ENCODE data around the gene FAM184B. TPM values are rescaled to one million over a fixed set of nuclear protein-coding genes. Genes with fewer than 3 reads are reported as not detected.

Gene FAM184B
- polyA plus RNA-seq, 3 donors = 0.40 to 0.61 (median 0.42) TPM

DNA sequence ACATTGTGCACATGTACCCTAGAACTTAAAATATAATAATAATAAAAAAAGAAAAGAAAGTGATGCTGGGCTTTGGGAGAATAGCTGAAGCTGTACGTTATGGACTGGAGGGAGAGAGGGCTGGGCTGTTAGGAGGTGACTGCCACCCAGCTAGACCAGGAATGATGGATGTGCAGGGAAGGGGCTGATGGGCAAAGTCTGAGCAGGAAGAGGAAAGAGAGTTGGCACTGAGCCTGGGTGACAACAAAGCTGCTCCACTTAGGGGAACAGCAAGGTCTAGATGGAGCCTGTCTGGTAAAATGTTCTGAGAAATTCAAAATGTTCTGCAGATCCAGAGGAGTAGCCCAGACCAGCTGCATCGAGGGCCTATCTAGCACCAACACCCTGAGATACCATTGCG, 134.7 kb downstream of the FAM184B start:
- DNase-seq (ENCODE audit: low read depth in 3 of 3, low spot score in 2 of 3) = no peak

GRCh38 chr4:17642398-17642783, 139.0 kb downstream of the FAM184B start:
- DNase-seq (ENCODE audit: low read depth in 3 of 3, low spot score in 2 of 3) = no peak

GRCh38 chr4:17639136-17639535, 142.3 kb downstream of the FAM184B start:
- DNase-seq (ENCODE audit: low read depth in 3 of 3, low spot score in 2 of 3) = no peak

GRCh38 chr4:17636696-17637622, 144.5 kb downstream of the FAM184B start:
- DNase-seq (ENCODE audit: low read depth in 3 of 3, low spot score in 2 of 3) = peak in 2 of 3 donors; percentile 20 to 40

- DNase-seq (ENCODE audit: low read depth in 3 of 3, low spot score in 2 of 3) = no peak
These were observed 145.1 kb downstream of the FAM184B start for GRCh38 chr4:17636341-17636695.

DNA sequence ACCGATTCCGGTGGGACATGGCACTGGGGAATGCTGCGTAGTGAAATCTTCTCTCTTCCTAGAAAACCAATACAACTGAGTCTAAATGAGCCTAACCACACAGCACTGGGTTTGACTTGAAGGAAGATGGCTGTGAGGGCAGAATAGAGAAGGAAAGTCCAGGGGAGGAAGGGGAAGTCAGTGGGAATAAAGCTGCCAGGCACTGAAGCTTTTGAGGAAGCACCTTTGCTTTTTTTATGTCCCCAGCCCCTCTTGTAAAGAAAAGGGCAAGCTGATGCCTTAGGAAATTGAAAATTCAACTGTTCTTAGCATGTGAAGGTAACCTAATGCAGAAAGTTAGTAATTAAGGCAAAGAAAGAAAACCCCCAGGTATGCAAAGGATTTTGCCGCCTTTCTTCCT, 146.4 kb downstream of the FAM184B start:
- DNase-seq (ENCODE audit: low read depth in 3 of 3, low spot score in 2 of 3) = no peak

DNA sequence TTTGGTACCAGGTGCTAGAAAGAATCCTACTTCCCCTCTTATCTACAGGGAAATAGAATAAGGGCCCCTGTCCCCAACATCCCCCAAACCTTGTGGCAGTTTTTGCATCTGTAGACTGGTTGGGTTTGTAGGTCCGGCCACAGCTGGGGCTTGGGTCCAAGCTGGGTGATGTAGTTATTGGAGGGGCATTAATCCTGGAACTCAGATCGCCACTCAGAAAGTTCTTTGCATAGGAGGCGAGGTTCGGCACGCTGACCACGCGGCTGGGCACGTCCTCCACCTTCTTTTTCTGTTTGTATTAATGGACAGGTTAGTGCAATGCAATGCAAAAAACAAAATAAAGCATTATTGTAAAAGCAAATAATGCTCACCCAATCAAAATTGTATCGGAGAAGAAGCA, 147.8 kb downstream of the FAM184B start:
- DNase-seq (ENCODE audit: low read depth in 3 of 3, low spot score in 2 of 3) = no peak

- DNase-seq (ENCODE audit: low read depth in 3 of 3, low spot score in 2 of 3) = no peak
These were observed 151.2 kb downstream of the FAM184B start for GRCh38 chr4:17630228-17630627.

DNA sequence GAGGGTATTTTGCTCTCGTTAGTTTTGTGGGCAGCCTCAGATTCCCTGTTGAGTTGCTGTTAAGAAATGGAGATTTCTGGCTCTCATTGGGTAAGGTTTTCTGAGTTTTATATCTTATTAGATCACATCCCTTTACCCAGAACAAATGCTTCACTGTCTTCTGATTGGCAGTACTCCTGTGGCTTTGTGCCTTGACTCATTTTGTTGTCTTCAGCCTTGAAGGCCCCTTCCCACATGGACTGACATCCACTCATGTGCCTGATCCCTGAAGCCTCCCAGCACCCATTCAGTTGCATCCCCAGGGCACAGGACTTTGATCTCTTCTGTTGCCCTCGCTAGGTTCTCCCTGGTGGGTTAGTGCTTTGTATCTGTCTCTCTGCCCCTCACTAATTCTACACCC, 156.6 kb downstream of the FAM184B start:
- DNase-seq (ENCODE audit: low read depth in 3 of 3, low spot score in 2 of 3) = no peak

DNA sequence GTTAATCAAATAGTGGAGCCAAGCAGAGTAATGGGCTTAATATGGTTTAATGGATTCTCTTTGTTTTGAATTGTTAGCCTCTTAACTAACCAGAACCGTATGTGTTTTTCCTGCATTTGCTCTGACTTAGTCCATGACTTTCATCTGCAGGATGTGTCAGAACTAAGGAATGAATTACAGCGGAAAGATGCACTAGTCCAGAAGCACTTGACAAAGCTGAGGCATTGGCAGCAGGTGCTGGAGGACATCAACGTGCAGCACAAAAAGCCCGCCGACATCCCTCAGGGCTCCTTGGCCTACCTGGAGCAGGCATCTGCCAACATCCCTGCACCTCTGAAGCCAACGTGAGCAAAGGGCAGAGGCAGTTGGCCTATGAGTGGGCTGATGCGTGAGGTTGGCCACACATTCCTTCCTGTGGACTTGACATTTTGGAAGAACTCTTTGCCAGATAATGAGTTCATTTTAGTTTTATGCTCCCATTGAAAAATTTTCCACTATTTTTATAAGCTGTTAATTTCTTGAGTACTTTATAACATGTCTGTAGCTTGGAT, 157.9 kb downstream of the FAM184B start:
- no peak for DNase-seq (ENCODE audit: low read depth in 3 of 3, low spot score in 2 of 3)

GRCh38 chr4:17619416-17620105, 161.9 kb downstream of the FAM184B start:
- DNase-seq (ENCODE audit: low read depth in 3 of 3, low spot score in 2 of 3) = no peak

GRCh38 chr4:17618926-17619325, 162.5 kb downstream of the FAM184B start:
- DNase-seq (ENCODE audit: low read depth in 3 of 3, low spot score in 2 of 3) = no peak

DNA sequence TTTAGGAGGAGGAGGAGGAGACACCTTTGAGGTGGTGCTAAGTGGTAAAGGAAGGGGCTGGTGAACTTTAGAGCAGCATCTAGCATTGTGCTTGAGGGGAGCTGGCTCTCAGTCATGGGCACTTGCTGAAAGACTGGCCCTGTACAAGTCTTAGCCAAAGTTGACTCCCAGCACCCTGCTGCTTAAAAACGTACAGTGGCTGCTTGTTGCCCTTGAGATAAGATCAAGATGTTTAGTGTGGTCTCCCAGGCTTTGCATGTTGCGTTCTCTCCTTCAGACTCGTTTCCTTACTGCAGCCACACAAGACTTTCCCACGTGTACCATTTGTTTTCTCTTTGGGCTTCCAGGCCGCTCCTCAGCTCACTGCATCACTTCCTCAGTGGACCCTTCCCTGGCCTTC, 165.1 kb downstream of the FAM184B start:
- DNase-seq (ENCODE audit: low read depth in 3 of 3, low spot score in 2 of 3) = no peak

- peak; percentile 91 to 94 (median 91) for DNase-seq (ENCODE audit: low read depth in 3 of 3, low spot score in 2 of 3)
These were observed 166.8 kb downstream of the FAM184B start, which contains the start of gene MED28 for GRCh38 chr4:17614416-17615299. MED28 (plus strand) TSS chr4:17614641; CDS start chr4:17614655, 14 bp downstream.

GRCh38 chr4:17613761-17614415, 167.5 kb downstream of the FAM184B start:
- DNase-seq (ENCODE audit: low read depth in 3 of 3, low spot score in 2 of 3) = peak in 1 of 3 donors; percentile 8

GRCh38 chr4:17605236-17605635, 176.2 kb downstream of the FAM184B start:
- no peak for DNase-seq (ENCODE audit: low read depth in 3 of 3, low spot score in 2 of 3)

GRCh38 chr4:17599826-17600225, 181.6 kb downstream of the FAM184B start:
- DNase-seq (ENCODE audit: low read depth in 3 of 3, low spot score in 2 of 3) = no peak

DNA sequence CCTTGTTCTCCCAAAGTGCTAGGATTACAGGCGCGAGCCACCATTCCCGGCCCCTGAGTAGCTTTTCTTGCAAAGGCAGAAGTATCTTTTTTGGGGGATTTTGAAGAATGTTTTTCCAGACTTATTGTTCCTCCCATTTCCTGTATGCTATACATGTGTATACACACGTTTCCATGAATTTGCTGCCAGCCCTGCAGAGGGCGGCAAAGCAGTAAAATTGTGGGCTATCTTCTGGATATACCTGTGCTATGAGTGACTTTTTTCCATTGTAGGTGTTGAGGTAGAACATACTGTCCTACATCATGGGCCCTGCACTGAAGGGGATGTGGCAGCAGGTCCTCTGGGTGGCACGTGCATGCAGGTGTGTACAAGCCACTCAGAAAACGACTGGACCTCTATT, 183.9 kb downstream of the FAM184B start:
- DNase-seq (ENCODE audit: low read depth in 3 of 3, low spot score in 2 of 3) = no peak

DNA sequence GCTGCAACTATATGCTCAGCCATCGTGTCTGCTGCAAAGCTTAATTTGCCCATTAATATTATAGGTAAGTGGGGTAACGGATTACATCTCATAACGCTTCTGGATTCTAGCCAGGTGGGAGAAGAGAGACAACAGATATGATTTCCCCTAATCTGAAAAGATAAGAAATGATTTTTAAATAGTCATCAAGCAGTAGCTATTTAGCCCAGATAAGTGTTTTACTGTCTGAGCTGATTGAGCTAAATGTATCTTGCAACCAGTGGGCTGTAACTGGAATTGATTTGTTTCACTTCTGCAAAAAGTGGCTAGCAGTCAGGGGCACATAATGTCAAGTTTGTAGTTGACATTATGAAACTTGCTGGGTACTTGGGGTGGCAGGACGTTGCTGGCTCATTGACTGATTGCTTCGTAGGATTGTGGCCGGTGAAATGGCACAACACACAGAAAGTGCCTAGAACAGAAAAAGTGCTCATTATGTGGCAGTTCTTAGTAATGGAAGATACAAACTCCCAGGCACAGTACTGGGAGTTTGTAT, 185.9 kb downstream of the FAM184B start:
- DNase-seq (ENCODE audit: low read depth in 3 of 3, low spot score in 2 of 3) = no peak

GRCh38 chr4:17589355-17589754, 192.1 kb downstream of the FAM184B start:
- DNase-seq (ENCODE audit: low read depth in 3 of 3, low spot score in 2 of 3) = no peak

Measured in right renal cortex interstitium (tissue), 3 donors.